ENCODE data around the gene UBXN1.
A peak's percentile ranks its signal among the peaks of the same experiment; 100 is the strongest.

UBXN1 gene, protein sequence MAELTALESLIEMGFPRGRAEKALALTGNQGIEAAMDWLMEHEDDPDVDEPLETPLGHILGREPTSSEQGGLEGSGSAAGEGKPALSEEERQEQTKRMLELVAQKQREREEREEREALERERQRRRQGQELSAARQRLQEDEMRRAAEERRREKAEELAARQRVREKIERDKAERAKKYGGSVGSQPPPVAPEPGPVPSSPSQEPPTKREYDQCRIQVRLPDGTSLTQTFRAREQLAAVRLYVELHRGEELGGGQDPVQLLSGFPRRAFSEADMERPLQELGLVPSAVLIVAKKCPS

DNA sequence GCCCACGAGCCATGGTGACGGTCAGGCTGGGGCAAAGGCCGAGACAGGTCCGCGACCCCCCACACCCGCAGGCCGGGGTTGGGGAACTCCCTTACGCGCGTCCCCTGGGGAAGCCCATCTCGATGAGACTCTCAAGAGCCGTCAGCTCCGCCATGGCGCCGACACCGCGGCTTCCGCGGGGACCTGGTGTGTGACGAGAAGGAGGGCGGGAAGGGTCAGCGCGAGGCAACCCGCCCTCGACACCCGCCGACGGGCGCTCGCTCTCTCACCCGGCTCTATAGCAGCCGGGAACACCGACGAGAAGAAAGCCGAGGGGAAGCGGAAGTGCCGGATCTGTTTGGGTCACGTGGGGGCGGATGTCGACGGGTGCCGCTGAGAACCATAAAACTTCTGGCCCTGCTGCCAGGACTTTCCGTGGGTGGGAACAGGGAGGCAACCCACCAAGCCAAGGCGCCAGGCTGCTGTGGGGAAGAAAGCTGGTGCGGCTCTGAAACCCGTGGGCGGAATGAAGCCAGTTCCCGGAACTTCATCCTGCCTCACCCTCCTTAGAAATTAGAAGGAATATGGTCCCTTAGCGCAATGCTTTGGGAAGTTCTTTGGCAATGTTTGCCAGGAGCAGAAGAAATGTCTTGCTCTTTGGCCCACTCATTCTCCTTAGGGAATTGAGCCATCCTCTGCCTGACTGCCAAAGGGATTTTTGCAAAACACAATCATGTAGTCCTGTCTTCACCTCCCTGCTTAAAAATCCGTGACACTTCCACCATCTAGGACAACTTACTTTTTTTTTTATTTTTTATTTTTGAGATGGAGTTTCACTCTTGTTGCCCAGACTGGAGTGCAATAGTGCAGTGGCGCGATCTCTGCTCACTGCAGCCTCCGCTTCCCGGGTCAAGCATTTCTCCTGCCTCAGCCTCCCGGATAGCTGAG is at the start of gene UBXN1:
Gene UBXN1 (minus strand): TSS at position 304 of the 927 bp plus-strand sequence. CDS start 150 bp downstream, at position 154.
- peak; percentile 85 for DNase-seq

DNA sequence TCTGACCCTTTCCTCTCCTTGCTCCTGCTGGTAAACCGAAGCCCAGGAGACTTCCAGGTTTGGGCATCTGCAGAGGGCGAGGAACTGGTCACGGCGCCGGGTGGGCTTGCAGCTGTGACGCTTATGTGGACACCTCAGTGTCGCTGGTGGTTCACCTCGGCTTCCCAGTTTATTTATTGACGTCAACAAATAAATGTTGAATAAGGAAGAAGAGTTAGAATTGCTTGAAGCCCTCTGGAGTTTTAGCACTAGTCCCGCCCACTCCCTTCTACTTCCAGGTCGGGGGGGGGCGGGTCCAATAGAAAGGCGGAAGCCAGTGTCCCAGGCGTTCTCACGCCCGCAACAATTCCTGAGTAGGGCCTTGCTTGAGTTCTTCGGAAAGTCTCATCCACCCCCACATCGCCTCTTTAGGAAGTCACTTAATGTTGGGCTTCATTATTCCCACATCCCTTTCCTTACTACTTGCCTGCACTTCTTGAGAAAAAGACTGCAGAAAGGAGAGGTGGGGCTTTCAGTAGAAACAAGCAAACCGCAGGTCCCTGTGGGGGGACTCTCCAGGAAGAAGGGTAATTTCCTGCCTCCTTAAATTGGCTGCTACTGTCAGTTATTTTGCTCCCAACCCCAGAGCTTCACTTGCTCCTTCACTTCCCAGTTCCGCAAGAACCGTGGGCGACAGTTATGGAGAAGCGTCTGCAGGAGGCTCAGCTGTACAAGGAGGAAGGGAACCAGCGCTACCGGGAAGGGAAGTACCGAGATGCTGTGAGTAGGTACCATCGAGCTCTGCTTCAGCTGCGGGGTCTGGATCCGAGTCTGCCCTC is 49.5 kb upstream of the UBXN1 start, which contains the start of gene TTC9C:
Gene TTC9C (plus strand): TSS at position 316 of the 818 bp plus-strand sequence. CDS start 363 bp downstream, at position 679.
- peak; percentile 89 for DNase-seq

DNA sequence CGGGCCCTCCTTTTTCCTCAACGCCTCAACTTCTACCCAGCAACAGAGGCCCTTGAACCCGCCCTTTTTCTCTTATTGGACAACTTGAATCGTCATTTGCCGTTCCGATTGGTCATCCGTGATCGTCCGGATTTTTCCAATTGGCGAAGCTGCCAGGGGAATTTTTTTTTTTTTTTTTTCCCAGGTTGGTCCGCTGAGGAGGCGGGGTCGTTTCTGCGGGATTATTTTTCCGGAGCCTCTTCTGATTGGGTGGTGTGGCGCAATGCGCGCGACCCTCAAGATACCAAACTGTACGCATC is 48.9 kb upstream of the UBXN1 start:
- DNase-seq: peak; percentile 86

DNA sequence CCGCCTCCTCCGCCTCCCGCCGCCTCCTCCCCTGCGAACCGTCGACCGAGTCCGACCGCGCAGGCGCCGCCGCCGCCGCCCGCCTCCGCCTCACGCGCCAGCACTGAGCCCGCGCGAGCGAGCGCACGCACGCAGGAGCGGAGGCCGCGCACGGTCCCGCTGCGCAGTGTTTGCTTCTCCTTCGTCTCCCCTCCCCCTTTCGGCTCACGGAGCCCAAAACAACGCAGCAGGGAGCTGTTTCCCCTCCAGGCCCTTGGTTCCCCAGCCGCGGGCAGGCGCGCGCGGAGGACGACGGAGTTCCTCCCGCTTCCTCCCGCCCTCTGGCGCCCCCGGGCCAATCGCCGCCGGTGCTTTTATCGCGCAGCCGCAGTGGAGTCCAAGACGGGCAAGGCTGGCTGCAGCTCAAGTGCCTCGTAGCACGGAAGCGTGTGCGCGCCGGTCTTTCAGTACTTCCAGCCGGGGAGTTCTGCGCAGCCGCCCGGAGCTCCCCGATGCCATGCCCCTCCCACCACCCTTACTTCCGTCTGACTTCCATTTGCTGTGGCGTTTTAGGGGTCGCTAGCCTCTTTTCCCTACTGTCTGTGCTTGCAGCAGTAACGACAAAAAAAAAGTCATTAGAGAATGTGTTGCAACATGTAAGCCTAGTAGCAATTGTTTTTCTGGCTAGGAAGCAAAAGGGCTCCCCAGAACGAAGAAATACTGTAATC is 48.4 kb upstream of the UBXN1 start, which contains the start of gene HNRNPUL2:
Gene HNRNPUL2 (minus strand): TSS at position 293 of the 707 bp plus-strand sequence. CDS start 301 bp downstream, outside the sequence.
- DNase-seq: peak; percentile 98

GRCh38 chr11:62726915-62727164 is 48.0 kb upstream of the UBXN1 start:
- no peak for DNase-seq

DNA sequence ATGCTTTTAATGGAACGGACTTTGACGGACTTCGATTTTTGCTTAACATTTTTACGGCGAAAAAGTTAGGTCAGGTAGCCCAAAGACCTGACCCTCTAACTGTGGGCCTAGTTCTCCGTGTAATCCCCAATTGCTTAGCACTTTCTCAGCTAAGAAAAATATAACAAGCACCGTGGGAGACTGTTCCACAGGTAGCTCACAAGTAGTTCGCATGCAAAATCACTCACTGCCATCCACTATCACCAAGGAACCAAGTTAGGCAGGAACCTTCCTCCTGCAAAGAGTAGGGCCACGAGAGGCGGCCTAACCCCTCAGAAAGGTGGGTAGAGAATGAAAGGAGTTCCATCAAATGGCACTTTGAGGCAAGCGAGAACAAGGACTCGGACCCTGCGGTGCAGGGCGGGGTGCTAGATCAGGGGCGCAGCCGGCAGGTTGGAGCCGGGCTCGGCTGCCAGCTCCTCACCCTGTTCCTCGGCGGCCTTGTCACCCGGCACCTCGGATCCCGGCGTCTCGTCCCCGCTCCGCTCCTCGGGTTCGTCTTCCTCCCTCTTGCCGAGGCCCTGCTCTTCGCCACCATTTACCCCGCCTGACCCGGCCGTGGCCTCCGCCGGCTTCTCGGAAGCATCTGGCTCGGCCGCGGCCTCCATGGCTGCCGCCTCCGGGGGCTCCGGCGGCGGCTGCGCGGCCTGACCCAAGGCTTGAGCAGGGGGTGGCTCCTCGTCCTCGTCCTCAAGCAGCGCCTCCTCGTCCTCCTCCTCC is 47.5 kb upstream of the UBXN1 start:
- no peak for DNase-seq

- DNase-seq: no peak
Observed at GRCh38 chr11:62725646-62726045, 46.8 kb upstream of the UBXN1 start.

DNA sequence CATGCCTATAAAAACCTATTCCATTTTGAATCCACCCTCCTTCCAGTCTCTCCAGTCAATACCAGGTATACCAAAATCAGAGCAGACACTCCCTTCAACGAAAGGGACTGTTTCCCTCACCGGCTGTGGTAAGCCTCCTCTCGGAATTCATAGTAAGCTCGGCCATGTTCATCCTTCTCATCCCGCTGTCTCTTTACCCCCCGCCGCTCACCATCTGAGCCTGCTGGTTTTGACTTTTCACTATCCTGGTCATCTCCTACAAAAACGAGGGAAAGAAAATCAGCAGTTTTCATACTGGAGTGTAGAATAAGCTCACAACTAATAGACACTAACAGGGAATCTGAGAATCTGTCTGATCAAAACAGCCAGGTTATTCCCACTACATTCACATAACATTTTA is 45.3 kb upstream of the UBXN1 start:
- no peak for DNase-seq

- no peak for DNase-seq
Observed at GRCh38 chr11:62721994-62722393, 43.1 kb upstream of the UBXN1 start.

GRCh38 chr11:62719302-62719978 is 40.6 kb upstream of the UBXN1 start:
- no peak for DNase-seq

- DNase-seq: no peak
Observed at GRCh38 chr11:62716816-62717215, 37.9 kb upstream of the UBXN1 start.

- no peak for DNase-seq
Observed at GRCh38 chr11:62716206-62716605, 37.3 kb upstream of the UBXN1 start.

- no peak for DNase-seq
Observed at GRCh38 chr11:62715150-62716130, 36.6 kb upstream of the UBXN1 start.

DNA sequence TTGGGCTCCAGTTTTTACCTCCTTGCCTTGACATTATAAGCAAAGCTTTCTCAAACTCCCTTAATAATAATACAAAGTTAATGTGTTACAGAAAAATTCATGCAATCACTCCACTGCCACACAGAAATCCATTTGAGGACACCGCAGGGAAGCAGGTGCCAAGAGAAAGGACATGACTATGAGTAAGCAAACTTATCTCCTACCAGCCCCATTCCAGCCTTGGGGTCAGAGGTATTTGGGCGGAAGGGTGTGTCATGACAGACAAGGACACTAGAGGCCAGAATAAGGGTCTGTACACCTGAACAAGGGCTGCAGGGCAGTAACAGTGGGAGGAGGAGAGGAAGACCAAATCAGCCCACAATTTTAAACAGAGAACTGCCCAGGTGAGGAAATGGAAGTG is 34.5 kb upstream of the UBXN1 start:
- DNase-seq: no peak

DNA sequence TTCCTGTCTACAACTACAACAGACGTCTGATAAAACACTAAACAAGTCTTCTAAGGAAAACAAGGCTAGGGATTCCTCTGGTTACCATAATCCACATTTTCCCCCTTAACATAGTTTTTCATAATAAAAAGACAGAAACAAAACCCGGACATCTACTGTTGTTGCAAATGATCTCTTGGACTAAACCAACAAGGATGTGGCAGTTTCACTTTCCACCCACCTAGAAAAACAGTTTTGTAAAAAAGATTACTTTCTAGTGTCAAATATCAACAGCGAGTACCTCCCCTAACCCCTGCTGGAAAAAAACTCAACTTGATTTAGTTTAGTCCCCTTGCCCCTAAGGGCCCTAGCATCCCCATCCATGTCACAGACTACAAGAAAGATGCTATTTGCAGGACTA is 34.0 kb upstream of the UBXN1 start:
- no peak for DNase-seq

DNA sequence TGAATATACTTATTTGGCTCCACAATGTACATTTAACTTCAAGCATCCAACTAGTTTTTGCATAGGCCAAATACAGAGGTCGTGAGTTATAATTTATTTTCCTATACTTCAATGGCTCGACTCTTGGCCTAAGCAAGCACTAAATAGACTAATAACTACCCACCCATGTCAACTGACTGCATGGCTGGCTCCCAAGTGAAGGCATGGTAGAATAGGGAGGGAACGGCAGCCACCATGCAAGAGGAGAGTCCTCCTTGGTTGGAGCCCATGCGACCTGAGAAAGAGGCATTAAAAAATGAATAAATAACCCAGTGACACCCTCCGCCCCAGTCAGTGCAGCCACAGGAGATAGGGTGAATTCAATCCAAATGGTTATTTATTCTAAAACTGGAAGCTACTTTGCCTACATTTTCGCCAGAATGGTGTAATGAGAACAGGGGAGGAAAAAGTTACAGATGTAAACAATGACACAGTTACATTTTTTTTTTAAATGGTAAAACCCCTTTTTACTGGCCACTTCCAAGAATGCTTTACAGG is 33.5 kb upstream of the UBXN1 start:
- DNase-seq: no peak

GRCh38 chr11:62710001-62710345 is 31.1 kb upstream of the UBXN1 start:
- DNase-seq: peak; percentile 36

GRCh38 chr11:62709247-62710000 is 30.6 kb upstream of the UBXN1 start:
- DNase-seq: peak; percentile 98

GRCh38 chr11:62708793-62709192 is 29.9 kb upstream of the UBXN1 start:
- peak; percentile 72 for DNase-seq
